Lower leg skin (tissue), 3 donors: ENCODE data around the gene MECR.

Experiments
- CTCF ChIP-seq, 3 donors: fragments of 450-650 bp; IDR thresholded peaks; one replicate each; pipeline ENCODE4 v1.5.1; 2016; ENCODE audit warnings: antibody characterized with exemption in 3 of 3, mild to moderate bottlenecking in 3 of 3, moderate library complexity in 2 of 3
- POLR2A ChIP-seq, 2 donors: fragments of 450-650 bp; IDR thresholded peaks; one replicate each; pipeline ENCODE4 v1.6.1; 2016 to 2017; ENCODE audit warnings: antibody characterized with exemption in 2 of 2, mild to moderate bottlenecking in 1 of 2, moderate library complexity in 1 of 2

DNA sequence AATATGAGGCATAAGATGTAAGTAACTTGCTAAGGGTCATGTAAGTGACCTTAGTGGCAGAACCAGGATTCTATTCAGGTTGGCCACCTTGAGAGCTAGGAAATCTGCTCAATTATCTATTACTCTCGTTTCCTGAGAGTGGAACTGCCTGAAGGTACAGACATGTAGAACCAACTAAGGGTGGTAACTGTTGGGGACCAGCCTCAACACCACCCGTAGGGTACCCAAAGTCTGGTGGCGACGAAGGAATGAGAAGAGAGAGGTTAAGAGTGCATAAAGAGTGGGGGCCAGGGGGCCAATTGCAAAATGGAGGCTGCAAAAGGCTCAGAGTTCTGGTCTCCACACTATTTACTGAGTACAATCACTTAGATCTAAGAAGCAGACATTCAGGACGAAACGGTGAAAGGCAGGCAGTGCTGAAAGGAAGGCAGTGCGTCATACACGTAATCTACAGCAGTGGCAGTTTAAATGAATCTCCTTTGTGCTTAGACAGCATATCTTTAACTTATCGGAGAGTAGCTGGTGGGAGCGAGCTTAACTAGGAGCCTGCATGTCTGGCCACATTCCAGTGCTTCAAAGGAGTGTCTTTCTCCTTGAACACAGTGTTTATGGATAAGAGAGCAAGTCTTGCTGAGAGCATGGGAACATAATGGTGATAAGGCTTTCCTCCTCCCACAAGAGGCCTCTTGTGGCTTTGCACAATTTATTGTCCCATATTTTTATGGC lies 74.0 kb downstream of the MECR start:
- no peak for TF ChIP-seq CTCF (IDR thresholded peaks at IDR 0.05)
- TF ChIP-seq POLR2A (IDR thresholded peaks at IDR 0.05) = no peak
